GM19239 (cell line): Measurements from ENCODE around the gene DPYSL4.
"Not testable (repeated sequence)": the region's sequence is repeated elsewhere in the genome, so short reads cannot be mapped to it uniquely, and the experiment has no call there.

Experiments used
- DNase-seq: peaks from one replicate; pipeline ENCODE4 v3.0.0; 2011; ENCODE audit warnings: low spot score; ENCODE audit not compliant: insufficient read length
- FAIRE-seq: peaks from 2 replicates; lab custom pipeline; 2011; peaks lifted over from hg19 to GRCh38; lab: Jason Lieb, UNC

Gene DPYSL4

DNA sequence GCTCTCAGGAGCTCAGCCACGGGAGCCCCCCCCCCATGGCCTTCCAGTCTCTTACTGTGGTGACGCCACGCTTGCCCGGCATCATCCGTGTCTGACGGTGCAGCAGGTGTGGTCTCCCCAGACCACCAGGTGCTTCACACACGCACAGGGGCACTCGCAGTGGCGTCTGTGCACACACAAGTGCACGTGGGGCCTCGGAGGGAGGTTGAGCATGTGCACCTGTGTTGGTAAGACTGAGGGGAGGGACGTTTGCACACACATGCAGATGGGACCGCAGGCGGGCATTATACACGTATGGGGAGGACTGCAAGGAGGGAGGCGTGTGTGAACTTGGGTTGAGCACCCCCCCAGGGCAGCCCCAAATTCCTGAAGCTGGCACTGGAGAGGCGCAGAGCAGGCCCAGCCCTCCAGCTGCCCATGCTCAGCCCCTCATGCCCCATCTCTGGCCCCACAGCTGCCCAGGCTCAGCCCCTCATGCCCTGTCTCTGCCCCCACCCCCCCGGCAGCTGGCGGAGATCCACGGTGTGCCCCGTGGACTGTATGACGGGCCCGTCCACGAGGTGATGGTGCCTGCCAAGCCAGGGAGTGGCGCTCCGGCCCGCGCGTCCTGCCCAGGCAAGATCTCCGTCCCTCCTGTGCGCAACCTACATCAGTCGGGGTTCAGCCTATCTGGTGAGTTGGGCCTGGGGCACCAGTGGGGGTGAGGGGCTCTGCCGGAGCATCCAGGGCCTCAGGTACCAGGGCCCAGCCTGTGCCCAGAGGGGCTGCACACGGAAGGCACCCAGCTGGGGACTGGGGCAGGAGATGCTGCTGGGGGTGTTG is 16.7 kb downstream of the DPYSL4 start:
- no peak for DNase-seq
- no peak for FAIRE-seq

DNA sequence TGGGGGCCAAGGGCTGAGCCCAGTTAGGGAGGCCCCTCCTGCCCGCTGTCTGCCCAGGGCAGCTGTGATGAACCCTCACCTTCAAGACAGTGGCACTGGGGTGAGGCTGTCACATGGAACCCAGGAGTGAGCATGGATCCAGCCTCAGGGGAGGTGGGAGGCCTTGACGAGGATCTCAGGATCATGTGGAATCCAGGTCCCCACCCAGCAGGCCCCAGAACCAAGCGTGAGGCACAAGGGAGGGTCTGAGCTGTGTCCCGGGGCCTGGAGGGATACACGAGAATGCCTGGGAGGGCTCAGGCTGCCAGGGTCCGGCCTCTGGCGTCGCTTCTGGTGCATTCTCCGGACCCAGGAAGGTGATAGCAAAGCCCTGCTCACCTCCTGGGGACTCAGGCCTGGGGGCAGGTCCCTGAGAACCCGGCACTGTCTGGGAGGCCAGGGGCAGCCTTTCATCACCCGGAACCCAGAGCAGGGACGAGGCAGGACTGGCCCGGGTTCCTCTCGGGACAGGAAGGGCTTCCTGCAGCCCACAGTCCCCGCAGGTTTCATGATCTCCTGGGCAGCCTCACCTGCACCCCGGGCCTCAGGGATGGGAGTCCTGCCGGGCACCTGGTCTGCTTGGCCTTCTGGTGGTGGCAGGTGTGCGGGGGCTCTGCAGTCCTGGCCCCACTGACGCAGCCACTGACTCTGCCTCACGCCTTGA is 17.5 kb downstream of the DPYSL4 start:
- no peak for DNase-seq
- FAIRE-seq: no peak

DNA sequence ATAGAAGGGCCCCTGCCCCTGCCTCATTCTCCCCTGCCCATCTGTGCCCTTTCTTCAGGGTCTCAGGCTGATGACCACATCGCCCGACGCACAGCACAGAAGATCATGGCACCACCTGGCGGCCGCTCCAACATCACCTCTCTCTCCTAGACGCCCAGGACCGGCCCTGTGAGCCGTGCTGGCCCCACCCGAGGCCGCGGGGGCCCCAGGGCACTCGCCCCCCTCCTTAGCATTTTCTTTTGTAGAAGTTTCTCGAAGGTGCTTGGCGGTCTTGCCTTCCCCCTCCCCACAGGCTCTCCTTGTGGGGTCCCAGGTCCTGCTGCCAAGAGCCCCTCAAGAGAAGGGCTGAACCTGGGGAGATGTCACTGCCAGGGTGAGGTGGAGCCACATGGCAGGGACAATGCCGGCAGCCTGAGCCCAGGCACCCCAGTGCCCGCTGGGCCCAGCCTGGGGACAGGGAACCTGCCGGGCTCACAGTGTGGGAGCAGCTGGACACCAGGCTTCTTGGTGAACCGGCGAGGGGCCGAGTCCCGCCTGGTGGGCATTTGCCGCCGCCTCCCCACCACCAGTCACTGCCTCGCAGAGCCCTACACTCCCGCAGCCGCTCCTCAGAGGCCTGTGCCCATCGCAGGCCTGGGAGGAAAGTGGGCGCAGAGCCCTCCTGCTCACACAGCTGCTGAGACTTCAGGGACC is 18.2 kb downstream of the DPYSL4 start:
- no peak for DNase-seq
- FAIRE-seq: no peak

DNA sequence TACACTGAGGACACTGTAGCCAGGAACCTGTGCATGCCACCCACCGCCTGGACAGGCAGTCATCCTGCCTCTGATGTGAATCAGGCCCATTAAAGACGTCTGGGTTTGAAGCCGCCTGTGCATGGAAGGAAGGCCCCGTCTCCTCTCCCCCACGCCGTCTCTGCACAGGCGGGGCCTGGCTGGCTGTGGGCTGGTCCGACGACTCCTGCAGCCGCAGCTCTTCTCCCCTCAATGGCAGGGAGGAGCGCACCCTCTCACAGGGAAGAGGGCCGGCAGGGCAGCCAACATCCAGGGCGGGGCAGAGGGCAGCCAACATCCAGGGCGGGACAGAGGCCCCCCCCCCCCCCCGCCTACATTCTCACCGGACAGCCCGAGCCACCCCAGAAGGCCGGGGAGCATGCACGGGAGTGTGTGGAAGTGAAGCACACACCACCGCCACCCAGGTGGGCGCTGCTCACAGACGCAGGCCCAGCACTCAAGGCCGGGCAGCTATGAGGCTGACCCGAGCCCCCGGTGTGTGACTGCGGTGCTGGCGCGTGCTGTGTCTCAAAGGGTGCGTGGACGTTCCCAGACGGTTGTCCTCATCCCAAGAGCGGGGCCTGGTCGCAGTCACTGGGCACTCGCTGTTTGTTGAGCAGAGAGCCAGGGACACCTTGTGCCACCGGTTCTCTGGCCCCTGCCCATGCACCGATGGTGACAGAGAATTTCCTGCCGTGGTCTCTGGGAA is 19.1 kb downstream of the DPYSL4 start:
- FAIRE-seq: no peak

DNA sequence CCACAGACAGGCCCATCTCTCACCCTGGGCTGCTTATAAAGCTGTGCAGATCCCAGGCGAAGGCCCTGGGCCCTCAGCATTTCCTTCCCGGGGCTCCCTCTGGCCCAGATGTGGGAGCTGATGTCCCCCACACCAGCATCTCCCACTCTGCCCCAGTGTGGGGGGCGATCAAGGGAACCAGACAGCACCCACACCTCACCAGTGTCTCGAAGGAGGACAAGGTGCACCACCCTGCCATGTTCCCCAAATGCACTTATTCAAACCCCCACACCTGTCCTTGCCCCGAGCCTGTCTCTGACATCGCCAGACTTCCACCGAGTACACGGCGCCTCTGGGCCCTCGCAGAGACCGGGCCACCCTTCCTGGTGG is 19.6 kb downstream of the DPYSL4 start:
- FAIRE-seq (no peak), DNase-seq (no peak)

More for the DNA sequence above, 19.1 kb downstream of the DPYSL4 start:
- no peak for DNase-seq

DNA sequence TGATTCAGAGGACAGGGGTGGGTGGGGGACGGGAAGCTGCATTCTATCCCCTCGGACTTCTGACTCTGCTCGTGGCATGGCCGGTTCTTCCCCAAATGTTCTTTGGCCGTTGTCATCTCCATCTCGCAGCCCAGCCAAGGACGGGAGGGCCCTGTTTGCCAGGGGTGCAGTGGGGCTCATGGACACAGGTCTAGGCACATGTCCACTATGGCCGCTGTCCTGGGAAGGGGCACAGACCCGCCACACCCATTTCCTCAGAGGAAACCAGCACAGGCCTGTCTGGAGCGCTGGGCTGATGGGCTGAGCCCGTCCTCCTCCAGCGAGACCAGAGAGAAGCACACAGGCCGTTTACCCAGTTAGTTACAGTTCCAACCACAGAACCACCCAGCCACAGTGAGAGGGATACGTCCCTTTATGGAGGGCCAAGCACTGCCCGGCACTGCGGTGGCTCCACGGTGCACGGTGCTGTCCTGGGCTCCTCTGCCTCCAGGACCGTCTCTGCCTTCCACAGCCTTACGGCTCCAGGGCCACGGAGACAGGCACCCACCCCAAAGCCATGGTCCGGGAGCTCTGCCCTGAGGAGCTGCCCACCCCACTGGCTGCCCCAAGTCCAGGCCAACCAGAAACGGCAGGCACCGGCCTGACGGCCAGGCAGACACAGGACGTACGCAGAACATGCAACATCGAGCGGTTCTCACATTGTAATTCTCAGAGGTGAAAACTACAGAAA is 20.2 kb downstream of the DPYSL4 start:
- DNase-seq (no peak), FAIRE-seq (no peak)

DNA sequence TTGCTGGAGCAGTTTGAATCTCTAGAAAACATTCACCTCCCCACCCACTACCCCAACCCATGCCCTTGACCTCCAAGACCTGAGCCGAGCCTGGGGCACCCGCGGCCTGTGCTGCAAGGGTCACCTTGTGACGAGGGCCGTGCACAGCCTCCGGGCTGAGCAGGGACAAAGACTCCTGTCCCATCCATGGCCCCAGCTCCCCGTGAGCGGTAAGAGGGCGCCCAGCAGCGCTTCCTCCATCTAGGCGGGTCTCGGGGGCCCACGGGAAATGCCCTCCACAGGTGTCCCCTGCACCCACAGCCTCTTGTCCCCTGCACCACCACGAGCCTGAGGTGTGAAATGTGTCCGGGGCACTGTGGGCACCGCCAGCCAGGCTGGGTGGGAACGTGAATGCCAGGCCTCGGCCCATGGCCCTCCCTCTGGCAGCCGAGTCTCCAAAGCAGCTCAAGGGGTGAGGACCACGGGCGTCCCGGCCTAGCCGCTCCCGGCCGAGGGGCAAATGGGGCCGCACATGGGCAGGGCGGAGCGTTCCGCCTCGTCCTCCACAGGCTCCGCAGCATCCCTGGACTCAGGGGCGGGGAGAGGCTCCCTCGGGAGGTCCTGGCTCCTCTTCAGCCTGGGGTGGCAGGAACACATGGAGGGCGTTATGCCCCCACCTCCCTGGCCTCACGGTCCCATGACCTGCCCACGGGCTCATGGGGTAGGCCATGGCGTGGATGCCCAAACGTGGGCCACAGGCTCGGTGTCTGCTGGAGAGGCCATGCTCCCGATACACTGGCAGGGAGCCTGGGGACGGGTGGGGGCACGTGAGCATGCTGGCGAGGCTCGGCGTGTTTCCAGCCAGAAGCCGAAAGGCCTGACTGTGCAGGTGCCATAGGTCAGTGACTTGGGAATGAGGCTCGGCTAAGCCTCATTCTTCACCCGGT is 21.1 kb downstream of the DPYSL4 start:
- no peak for FAIRE-seq
- DNase-seq: no peak

DNA sequence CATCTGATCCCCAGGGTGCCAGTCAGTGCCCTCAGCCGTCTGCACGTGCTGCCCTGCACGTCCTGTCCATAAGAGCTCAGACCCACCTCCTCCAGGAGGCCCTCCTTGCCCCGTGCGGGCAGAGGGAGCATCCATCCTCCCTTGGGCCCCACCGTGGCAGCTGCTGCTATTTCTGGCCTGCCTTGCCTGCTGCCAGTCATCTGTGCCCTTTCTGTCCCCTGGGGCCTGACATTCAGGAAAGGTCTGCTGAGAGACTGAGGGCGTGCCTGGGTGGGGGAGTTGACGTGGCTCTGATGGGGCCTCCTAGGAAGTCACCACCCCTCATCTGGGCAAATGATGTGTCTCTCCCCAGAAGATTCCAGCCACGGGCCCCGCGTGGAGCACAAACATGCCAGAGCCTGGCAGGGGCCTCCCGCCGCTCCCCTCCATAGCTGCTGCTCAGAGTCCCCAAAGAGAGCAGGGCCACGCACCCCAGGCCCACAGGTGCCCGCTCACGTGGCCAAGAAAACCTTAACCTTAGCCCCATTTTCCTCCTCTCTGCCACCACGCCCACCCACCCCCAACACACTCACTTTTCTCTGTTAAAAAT is 21.8 kb downstream of the DPYSL4 start:
- FAIRE-seq: no peak
- no peak for DNase-seq

DNA sequence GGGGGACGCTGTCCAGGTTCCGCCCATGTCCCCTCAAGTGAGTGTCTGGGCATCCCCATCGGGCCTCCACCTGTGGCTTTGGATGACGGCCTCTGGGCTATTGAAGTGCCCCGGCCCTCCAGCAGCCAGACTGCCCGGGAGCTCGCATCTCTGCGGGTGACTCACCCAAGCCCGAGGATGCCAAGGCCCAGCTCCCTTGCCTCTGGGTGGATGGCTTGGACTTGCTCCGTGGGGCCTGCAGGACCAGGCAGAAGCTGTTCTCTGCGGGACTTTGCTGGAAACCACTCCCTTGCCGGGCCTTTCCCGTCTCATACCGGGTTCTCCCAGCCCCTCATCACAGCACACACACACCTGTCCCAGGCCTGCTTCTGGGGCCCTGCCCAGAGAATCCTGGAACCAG is 22.4 kb downstream of the DPYSL4 start:
- no peak for DNase-seq
- FAIRE-seq: no peak

DNA sequence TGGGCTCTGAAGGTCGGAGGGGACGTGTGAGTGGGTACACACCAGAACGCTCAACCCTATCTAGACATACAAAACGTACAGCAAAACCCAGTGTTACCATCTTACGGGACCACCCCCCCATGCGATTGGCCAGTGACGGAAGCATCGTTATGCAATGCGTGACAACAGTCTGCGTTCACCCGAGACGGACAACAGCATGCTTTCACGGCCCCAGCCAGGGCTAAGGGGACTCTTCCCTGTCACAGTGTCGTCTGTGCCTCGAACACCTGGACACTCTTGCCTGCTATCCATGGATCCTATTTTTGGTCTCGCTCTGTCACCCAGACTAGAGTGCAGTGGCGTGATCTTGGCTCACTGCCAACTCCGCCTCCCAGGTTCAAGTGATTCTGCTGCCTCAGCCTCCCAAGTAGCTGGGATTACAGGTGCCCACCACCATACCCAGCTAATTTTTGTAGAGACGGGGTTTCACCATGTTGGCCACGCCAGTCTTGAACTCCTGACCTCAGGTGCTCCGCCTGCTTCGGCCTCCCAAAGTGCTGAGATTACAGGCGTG is 23.3 kb downstream of the DPYSL4 start:
- FAIRE-seq: no peak

DNA sequence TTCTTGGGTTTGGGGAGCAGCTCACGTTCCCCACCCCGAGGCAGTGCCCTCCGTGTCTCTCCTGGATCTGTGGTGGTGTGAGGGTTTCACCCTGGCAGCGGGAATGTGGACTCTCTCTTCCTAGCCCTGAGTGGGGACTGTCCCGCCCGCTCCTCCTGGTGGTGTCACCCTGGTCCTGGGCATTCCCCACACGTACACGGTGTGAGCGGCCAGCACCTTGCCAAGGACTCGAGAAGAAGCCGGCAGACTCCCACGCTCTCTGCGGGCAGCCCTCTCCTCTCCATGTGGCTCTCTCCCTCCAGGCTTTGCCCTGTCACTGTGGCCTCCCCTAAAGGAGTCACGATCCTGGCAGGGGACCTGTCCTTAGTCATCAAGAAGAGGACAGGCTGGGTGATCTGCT is 24.0 kb downstream of the DPYSL4 start:
- DNase-seq: no peak
- no peak for FAIRE-seq

More for the DNA sequence above, 23.3 kb downstream of the DPYSL4 start:
- no peak for DNase-seq

DNA sequence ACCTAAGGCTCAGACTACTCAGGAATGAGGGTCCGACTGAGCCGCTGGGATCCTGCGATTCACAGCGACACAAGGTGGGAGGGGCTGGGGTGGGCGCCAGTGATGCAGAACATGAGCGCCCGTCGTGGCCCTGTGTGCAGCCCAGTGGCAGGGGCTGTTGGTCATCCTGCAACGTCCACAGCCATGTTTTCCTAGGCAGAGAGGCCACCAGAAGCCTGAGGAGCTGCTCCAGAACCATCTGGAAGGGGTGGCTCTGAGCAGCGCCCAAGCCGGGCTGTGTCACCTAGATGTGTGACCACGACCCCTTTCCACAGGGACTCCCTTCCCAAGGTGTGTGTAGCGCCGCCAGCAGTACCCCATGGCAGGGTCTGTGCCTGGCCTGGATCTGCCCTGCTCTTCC is 24.5 kb downstream of the DPYSL4 start:
- no peak for DNase-seq
- FAIRE-seq: no peak

DNA sequence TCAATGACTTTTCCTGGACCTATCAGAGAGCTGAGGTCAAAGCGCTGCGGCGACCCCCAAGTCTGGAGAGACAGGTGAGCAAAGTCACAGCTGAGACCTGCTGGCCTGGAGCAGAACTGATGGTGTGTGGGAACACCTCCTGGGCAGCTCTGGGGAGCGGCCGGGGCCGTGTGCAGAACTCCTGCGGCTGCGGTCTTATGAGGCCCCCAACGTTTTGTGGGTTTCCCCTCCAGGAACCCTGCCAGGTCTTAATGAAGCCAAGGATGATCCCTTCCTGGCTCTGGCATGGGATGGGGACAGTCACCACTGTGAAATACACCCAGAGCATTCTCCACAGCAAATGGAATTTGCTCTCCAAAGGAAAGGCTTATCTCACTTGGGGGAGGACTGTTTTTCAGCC is 26.1 kb downstream of the DPYSL4 start:
- DNase-seq (no peak), FAIRE-seq (no peak)

DNA sequence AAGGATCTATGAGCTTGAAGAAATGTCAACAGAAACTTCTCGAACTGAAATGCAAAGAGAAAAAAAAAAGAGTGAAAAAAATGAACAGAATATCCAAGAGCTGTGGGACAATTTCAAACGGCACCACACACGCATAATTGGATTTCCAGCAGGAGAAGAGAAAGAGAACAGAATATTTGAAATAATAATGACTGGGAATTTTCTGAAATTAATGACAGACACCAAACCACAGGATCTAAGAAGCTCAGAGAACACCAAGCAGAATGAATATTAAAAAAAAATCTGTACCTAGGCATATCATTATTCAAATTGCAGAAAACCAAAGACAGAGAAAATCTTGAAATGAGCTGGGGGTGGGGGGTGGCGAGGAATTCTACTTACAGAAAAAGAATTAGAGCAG is 27.2 kb downstream of the DPYSL4 start:
- no peak for DNase-seq

DNA sequence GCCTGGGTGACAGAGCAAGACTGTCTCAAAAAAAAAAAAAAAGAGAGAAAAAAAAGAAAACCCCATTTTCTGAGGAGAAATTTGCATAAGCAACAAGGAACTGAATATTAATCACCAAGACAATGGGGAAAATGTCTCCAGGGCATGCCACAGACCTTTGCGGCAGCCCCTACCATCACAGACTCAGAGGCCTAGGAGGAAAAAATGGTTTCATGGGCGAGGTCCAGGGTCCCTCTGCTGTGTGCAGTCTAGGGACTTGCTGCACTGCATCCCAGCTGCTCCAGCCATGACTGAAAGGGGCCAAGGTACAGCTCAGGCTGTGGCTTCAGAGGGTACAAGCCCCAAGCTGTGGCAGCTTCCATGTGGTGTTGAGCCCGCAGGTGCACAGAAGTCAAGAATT is 29.7 kb downstream of the DPYSL4 start:
- DNase-seq, FAIRE-seq: not testable (repeated sequence)

More for the DNA sequence above, 27.2 kb downstream of the DPYSL4 start:
- FAIRE-seq: no peak

DNA sequence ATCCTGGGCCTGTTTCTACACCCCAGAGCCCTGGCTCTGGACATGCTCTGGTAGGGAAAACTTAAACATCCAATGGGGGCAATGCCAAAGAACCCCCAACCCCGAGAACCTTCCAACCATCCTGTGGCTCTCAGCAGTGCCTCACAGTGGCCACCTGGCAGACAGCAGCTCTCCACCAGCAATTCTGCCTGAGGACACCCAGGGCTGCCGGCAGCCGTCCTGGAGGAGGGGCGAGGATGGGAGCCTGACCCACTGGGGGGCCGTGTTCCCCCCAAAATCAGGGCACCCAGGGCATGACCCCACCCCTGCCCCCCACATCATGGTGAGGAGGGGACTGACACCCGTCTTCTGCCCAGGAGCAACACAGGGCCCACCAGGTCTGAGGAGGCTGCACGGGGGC is 32.7 kb downstream of the DPYSL4 start:
- FAIRE-seq (no peak), DNase-seq (no peak)

DNA sequence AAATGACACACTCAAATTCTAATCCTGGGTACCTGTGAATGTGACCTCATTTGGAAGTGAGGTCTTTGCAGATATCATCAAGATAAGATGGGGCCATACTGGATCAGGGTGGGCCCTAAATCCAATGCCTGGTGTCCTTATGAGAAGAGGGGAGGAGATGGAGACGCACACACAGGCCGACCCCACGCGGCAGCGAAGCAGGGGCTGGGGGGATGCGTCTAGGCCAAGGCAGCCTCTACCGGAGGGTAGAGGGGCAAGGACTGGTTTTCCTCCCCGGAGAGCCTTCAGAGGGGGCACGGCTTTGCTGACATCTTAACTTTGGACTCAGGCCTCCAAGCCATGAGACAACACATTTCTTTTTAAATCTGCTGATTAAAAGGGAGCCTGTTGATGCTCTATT is 33.3 kb downstream of the DPYSL4 start:
- DNase-seq (no peak), FAIRE-seq (no peak)

DNA sequence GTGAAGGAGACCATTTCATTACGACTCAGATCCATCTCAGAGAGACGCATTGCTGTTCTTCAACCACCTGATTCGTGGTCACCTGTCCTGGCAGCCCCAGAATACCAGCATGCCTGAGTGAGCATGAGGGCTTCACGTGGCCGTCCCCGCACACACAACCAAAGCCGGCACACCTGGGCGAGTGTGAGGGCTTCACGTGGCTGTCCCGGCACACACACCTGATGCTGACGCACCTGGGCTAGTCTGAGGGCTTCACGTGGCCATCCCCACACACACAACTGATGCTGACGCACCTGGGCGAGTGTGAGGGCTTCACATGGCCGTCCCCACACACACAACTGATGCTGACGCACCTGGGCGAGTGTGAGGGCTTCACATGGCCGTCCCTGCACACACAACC is 34.2 kb downstream of the DPYSL4 start:
- not testable (repeated sequence) for DNase-seq, FAIRE-seq
